HG03108 (cell line): Measurements from ENCODE around the gene MTG2.

Experiments used
- ATAC-seq: cut with Tn5 transposase; IDR thresholded peaks from one replicate; pipeline ENCODE4 v1.9.1; 2021; ENCODE audit warnings: moderate library complexity; ENCODE audit not compliant: unreplicated experiment

Gene MTG2

GRCh38 chr20:62181808-62182207, 1.0 kb upstream of the MTG2 start:
- ATAC-seq, result no peak

DNA sequence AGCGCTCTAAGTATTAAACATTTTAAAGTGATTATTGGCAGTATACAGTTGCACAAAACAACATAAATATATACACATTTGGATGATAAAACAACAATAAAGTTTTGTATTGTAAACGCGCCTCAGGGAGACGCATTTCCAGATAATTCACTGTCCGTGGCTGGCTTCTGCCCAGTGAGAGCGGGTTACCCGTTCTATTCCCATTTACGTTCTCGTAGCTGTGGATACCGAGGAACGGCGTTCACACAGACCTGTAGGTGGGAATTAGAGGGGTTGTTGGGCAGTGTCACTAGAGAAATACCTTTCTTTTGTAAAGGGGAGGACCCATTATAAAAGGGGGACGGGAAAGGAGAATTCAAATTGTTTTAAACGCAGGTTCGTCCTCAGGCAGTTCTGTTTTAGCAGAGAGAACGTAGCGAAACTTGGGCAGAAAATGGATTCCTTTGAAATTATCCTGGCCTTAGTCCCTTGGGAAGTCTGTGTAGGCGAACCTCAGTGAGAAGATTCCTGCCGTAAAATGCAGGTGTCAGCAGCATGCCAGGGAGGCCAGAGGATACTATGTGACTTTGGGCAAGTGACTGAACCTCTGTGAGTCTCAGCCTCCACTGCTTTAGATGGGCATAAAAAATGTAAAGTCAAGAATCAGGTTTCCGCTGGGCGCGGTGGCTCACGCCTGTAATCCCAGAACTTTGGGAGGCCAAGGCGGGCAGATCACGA, 756 bp downstream of the MTG2 start:
- ATAC-seq, result no peak

- ATAC-seq, result no peak
These were observed 3.2 kb downstream of the MTG2 start for GRCh38 chr20:62186096-62186426.

GRCh38 chr20:62186887-62187866, 4.3 kb downstream of the MTG2 start:
- no peak for ATAC-seq

- ATAC-seq, result no peak
These were observed 8.0 kb downstream of the MTG2 start for GRCh38 chr20:62190639-62191411.

GRCh38 chr20:62191781-62192559, 9.1 kb downstream of the MTG2 start:
- no peak for ATAC-seq

DNA sequence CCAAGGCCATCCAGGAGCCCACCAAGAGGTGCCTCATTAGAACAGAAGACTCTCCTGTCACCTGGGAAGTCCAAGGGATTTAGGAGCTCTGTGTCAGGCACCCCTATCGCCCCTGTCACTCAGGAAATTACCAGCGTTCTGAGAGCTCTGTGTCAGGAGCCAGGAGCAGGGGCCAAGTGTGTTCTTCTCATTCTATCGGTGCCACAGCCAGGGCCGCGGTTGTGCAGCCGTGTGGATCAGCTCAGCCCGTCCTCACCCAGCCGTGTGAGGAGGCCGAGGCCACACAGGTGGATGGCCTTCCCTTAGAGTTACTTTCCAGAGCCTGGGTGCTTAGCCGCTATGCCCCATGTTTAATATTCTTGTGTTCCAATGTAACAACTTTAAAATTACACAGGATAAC, 9.8 kb downstream of the MTG2 start:
- no peak for ATAC-seq

- no peak for ATAC-seq
These were observed 10.5 kb downstream of the MTG2 start for GRCh38 chr20:62193079-62194025.

GRCh38 chr20:62195075-62195405, 12.2 kb downstream of the MTG2 start:
- no peak for ATAC-seq

DNA sequence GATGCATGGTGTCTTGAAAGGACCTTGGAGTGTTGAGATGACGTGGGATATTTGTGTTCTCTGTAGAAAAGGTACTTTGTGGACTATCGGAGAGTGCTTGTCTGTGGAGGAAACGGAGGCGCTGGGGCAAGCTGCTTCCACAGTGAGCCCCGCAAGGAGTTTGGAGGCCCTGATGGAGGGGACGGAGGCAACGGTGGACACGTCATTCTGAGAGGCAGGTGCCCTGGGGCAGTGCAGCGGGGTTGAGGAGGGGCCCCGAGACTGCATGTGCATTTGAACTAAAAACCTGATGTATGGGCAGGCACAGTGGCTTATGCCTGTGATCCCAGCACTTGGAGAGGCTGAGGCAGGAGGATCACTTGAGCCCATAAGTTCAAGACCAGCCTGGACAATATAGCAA, 12.9 kb downstream of the MTG2 start:
- no peak for ATAC-seq

DNA sequence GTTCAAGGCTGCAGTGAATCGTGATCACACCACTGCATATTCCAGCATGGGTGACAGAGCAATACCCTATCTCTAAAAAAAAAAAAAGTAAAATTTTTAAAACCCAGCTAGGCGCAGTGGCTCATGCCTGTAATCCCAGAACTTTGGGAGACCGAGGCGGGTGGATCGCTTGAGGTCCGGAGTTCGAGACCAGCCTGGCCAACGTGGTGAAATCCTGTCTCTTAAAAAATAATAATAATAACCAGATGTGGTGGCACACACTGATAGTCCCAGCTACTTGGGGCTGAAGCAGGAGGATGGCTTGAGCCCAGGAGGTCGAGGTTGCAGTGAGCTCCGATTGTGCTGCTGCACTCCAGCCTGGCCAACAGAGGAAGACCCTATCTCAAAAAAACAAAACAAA, 13.5 kb downstream of the MTG2 start:
- ATAC-seq, result no peak

GRCh38 chr20:62197311-62197710, 14.5 kb downstream of the MTG2 start:
- no peak for ATAC-seq

- ATAC-seq, result no peak
These were observed 15.0 kb downstream of the MTG2 start for GRCh38 chr20:62197801-62198200.

DNA sequence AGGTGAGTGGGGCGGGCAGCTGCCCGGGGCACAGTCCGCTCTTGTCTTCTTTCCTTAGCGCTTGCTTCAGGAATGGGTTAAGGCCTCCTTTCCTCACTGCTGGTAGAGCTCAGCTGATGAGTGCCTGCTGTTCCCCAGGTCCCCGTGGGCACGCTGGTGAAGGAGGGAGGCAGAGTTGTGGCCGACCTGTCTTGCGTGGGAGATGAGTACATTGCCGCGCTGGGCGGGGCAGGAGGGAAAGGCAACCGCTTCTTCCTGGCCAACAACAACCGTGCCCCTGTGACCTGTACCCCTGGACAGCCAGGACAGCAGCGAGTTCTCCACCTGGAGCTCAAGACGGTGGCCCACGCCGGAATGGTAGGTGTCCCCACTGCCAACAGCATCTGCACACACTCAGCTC, 15.7 kb downstream of the MTG2 start:
- no peak for ATAC-seq

- no peak for ATAC-seq
These were observed 16.1 kb downstream of the MTG2 start for GRCh38 chr20:62198931-62199330.

GRCh38 chr20:62200491-62201172, 17.8 kb downstream of the MTG2 start:
- ATAC-seq, result no peak

DNA sequence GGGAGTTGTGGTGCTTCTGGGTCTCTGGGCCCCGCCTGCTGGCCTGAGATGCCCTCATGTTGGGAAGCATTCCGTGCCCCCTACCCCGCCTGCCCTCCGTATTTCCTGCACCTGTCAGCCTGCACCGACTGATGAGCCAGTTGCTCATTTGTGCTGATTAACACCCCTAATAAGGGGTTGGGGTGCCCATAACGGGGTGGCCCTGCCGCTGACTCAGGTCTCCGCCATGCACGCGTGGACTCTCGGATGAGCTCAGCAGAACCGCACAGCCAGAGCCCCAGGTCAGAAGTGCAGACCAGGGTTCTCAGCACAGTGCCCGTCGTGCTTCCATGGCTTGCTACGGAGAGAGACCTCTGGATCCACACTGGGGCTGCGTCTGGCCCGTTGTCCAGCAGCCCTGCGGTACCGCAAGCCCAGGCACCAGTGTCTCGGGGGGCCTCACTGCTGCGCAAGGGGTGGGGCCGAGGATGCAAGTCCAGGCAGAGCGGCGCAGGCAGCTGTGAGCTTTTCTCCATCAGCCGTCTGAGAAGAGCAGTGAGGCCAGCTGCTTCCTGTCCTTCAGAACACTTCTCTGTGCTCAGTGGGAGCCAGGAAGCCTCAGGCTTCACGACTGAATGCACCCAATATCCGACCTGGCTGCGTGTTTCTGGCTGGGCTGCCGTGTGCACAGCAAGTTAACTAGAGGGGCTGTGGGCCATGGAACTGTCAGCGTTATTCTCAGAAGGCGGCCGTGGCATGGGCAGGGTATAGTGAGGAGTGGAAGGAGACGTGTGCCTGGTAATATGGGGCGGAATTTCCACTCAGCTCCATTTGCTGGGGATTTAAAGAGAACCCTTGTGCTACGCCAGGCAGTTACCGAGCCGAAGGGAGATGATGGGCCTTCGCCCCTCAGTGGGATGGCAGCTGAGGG, 18.6 kb downstream of the MTG2 start:
- no peak for ATAC-seq

- ATAC-seq, result no peak
These were observed 19.2 kb downstream of the MTG2 start for GRCh38 chr20:62202083-62202395.
